HCT116 (cell line): ENCODE measurements around the gene TOMM22. TPM values are rescaled to one million over a fixed set of nuclear protein-coding genes. Genes with fewer than 3 reads are reported as not detected.

Source experiments
- ATAC-seq: fragments of 200-7000 bp; cut with Tn5 transposase; 2 replicates; pipeline ENCODE4 v1.9.1; 2020; ENCODE audit warnings: mild to moderate bottlenecking, moderate library complexity
- BruUV-seq: library from RNA; stranded (reverse); fragments of 400-500 nt; replicated peaks from 2 replicates; lab custom pipeline; 2021; lab: Mats Ljungman, UMichigan
- CTCF ChIA-PET: fragments of 300-600 bp; sonication (Branson Sonifier 250); formaldehyde crosslinking; loops from one replicate; lab custom pipeline; 2021; ENCODE audit warnings: antibody characterized with exemption; lab: Charles Lee
- POLR2A ChIA-PET: fragments of 300-600, 350-600 bp; sonication (Branson Sonifier 250); formaldehyde crosslinking; loops from one replicate; lab custom pipeline; 2021; ENCODE audit warnings: antibody characterized with exemption; lab: Charles Lee
- RAD21 ChIA-PET, 2 experiments: fragments of 300-600 bp; sonication (Branson Sonifier 250); formaldehyde crosslinking; loops; one replicate each; lab custom pipeline; 2023; ENCODE audit warnings: low total read pairs in 2 of 2; ENCODE audit not compliant: uncharacterized antibody in 2 of 2, unreplicated experiment in 2 of 2, low non-redundant PET in 1 of 2; lab: Charles Lee
- DNase-seq: peaks from one replicate; pipeline ENCODE4 v3.0.0-alpha.2; 2010; ENCODE audit warnings: low read depth, low spot score
- H2AFZ ChIP-seq: fragments of 200-600 bp; shearing (Covaris generic), sonication (generic); 2 replicates; pipeline ENCODE4 v1.6.1; 2017; ENCODE audit warnings: low read depth, mixed run types, mixed read lengths, antibody characterized with exemption, low read length; ENCODE audit not compliant: poor library complexity, severe bottlenecking
- H3K27ac ChIP-seq: 2 replicates; pipeline ENCODE4 v1.5.1; 2012; ENCODE audit warnings: low read depth, low read length
- H3K27me3 ChIP-seq: fragments of 200-600 bp; sonication (generic); 2 replicates; pipeline ENCODE4 v1.6.1; 2016; ENCODE audit warnings: mixed run types, low read length, mixed read lengths; ENCODE audit not compliant: insufficient read depth
- H3K36me3 ChIP-seq, 2 experiments: fragments of 200-500 bp in 1 of 2; fragments of 200-600 bp in 1 of 2; sonication (Bioruptor generic) in 1 of 2; sonication (generic) in 1 of 2; 2 replicates each; pipeline versions ENCODE4 v1.5.1 to v1.6.1; 2014 to 2016; ENCODE audit warnings: low read length in 2 of 2, inconsistent platforms in 1 of 2, mixed read lengths in 1 of 2, mixed run types in 1 of 2; ENCODE audit not compliant: insufficient read depth in 2 of 2, control insufficient read depth in 1 of 2
- H3K4me1 ChIP-seq, 2 experiments: fragments of 200-600 bp in 1 of 2; sonication (generic) in 1 of 2; 2 replicates each; pipeline versions ENCODE4 v1.5.1 to v1.6.1; 2012 to 2017; ENCODE audit warnings: low read length in 2 of 2, inconsistent platforms in 1 of 2, mild to moderate bottlenecking in 1 of 2, mixed read lengths in 1 of 2, mixed run types in 1 of 2, moderate library complexity in 1 of 2; ENCODE audit not compliant: insufficient read depth in 2 of 2, control insufficient read depth in 1 of 2
- H3K4me2 ChIP-seq: fragments of 200-600 bp; sonication (generic); 2 replicates; pipeline ENCODE4 v1.6.1; 2017; ENCODE audit warnings: mixed run types, low read length, mixed read lengths
- H3K4me3 ChIP-seq, 2 experiments: fragments of 200-600 bp in 1 of 2; sonication (generic) in 1 of 2; replicated peaks in 1 of 2; 2 replicates each; pipeline ENCODE4 v1.5.1; 2011 to 2016; ENCODE audit warnings: low read length in 2 of 2, control low read depth in 1 of 2, low read depth in 1 of 2, mild to moderate bottlenecking in 1 of 2, mixed read lengths in 1 of 2, mixed run types in 1 of 2
- H3K79me2 ChIP-seq: fragments of 200-600 bp; sonication (generic); 2 replicates; pipeline ENCODE4 v1.6.1; 2017; ENCODE audit warnings: mild to moderate bottlenecking, mixed run types, low read length, moderate library complexity, mixed read lengths; ENCODE audit not compliant: insufficient read depth
- H3K9ac ChIP-seq: fragments of 200-600 bp; sonication (generic); 2 replicates; pipeline ENCODE4 v1.6.1; 2016; ENCODE audit warnings: low read length, mixed read lengths
- H3K9me2 ChIP-seq: fragments of 200-600 bp; sonication (generic), shearing (Covaris generic); 2 replicates; pipeline ENCODE4 v1.6.1; 2017; ENCODE audit warnings: mixed run types, mild to moderate bottlenecking, moderate library complexity; ENCODE audit not compliant: insufficient read depth
- H3K9me3 ChIP-seq, 2 experiments: fragments of 200-500 bp in 1 of 2; fragments of 200-600 bp in 1 of 2; sonication (Bioruptor generic) in 1 of 2; sonication (generic) in 1 of 2; 2 replicates each; pipeline ENCODE4 v1.6.1; 2014 to 2017; ENCODE audit warnings: low read length in 2 of 2, mixed read lengths in 2 of 2, inconsistent platforms in 1 of 2, low read depth in 1 of 2, mild to moderate bottlenecking in 1 of 2, mixed run types in 1 of 2, moderate library complexity in 1 of 2; ENCODE audit not compliant: control insufficient read depth in 1 of 2, insufficient read depth in 1 of 2
- H4K20me1 ChIP-seq: fragments of 200-600 bp; sonication (generic), shearing (Covaris generic); 2 replicates; pipeline ENCODE4 v1.6.1; 2017; ENCODE audit warnings: mixed run types, mild to moderate bottlenecking, moderate library complexity; ENCODE audit not compliant: insufficient read depth
- CBX3 ChIP-seq: IDR thresholded peaks from 2 replicates; pipeline ENCODE4 v1.6.1; 2012; ENCODE audit warnings: low read depth
- CEBPB ChIP-seq: IDR thresholded peaks from 2 replicates; pipeline ENCODE4 v1.6.1; 2012; ENCODE audit warnings: low read depth
- EZH2 ChIP-seq: fragments of 200-600 bp; sonication (generic); IDR thresholded peaks from 2 replicates; pipeline ENCODE4 v1.6.1; 2017; ENCODE audit warnings: antibody characterized with exemption, mixed run types
- FOSL1 ChIP-seq: IDR thresholded peaks from 2 replicates; pipeline ENCODE4 v1.6.1; 2012; ENCODE audit warnings: low read depth
- JUND ChIP-seq: IDR thresholded peaks from 2 replicates; pipeline ENCODE4 v1.6.1; 2012
- POLR2A ChIP-seq: IDR thresholded peaks from 2 replicates; pipeline ENCODE4 v1.7.0; 2011; ENCODE audit warnings: borderline replicate concordance; ENCODE audit not compliant: insufficient read depth, insufficient read length; ENCODE audit errors: extremely low read depth
- POLR2AphosphoS5 ChIP-seq: IDR thresholded peaks from 2 replicates; pipeline ENCODE4 v1.6.1; 2011; ENCODE audit warnings: mild to moderate bottlenecking, low read depth, low read length, moderate library complexity
- SP1 ChIP-seq: IDR thresholded peaks from 2 replicates; pipeline ENCODE4 v1.6.1; 2012; ENCODE audit warnings: low read depth
- YY1 ChIP-seq: IDR thresholded peaks from 2 replicates; pipeline ENCODE4 v1.6.1; 2011; ENCODE audit warnings: low read length, low read depth, moderate library complexity, mild to moderate bottlenecking; ENCODE audit not compliant: insufficient replicate concordance; ENCODE audit errors: extremely low read depth
- ZFX ChIP-seq: fragments of 450-650 bp; IDR thresholded peaks from 2 replicates; pipeline ENCODE4 v1.6.1; 2017
- ZNF274 ChIP-seq: fragments of 200-500 bp; sonication (Bioruptor generic); IDR thresholded peaks from 2 replicates; pipeline ENCODE4 v1.6.1; 2014; ENCODE audit warnings: mild to moderate bottlenecking, low read depth, low read length, inconsistent platforms
- intact Hi-C: fragments of 100-400 bp; cut with micrococcal nuclease; formaldehyde crosslinking; loops from 2 replicates; pipeline ENCODE4 v1.10.0; 2022
- total RNA-seq: library from RNA; stranded (reverse); gene quantifications from one replicate; pipeline ENCODE4 v1.2.1, GENCODE V29; 2021; ENCODE audit not compliant: unreplicated experiment
- TF ChIP-seq, protein P1 (sequence below): IDR thresholded peaks from 2 replicates; pipeline ENCODE4 v1.6.1; 2012
- TF ChIP-seq, protein P2 (sequence below): IDR thresholded peaks from 2 replicates; pipeline ENCODE4 v1.6.1; 2012

Gene TOMM22
- total RNA-seq, 1 experiment from 2014 or later: 136 TPM

DNA sequence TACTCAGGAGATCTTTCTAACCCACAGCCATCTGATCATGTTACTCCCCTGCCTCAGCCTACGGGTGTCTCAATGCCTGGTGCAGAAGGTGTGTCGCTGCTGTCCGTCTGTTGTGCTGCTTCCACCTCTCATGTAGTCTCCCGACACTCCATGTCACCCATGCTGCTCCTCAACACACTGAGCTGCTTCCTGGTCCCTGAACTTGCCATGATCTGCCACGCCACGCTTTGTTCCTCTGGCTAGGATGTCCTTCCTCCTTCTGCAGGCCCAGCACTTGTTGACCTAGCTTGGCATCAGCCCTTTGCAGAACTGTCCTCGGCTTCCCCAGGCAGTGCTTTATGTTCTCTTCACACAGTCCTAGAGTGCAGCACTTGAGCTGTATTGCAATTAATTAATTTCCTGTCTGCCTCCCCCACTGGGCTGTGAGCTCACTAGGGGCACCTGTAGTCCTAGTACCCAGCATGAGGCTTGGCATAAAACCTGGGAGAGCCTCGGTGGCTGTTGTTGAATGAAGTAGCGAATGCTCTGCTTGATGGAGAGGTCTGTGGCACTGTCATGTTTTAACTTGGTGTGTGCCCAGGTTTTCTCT, 33.5 kb downstream of the TOMM22 start:
- Histone ChIP-seq H3K27me3 (no peaks in the 10 kb centered on the region), H3K9me2 (no peaks in the 10 kb centered on the region), H3K36me3 (peaks cover 6 to 9% of the 10 kb centered on the region in 2 experiments; a peak in 3 of 4 replicates), H4K20me1 (no peaks in the 10 kb centered on the region), H3K4me2 (no peak overlapping the region), H3K9ac (no peak overlapping the region), H3K4me3 (no peak overlapping the region), H2AFZ (no peak overlapping the region), H3K27ac (no peak overlapping the region), H3K9me3 (no peaks in the 10 kb centered on the region), H3K4me1 (peaks cover 12 to 21% of the 10 kb centered on the region in 2 experiments), H3K79me2 (peaks cover 66% of the 10 kb centered on the region)
- ATAC-seq: no peak
- TF ChIP-seq POLR2A (no peak), FOSL1 (no peak), CBX3 (no peak), ZNF274 (no peak), YY1 (no peak), POLR2AphosphoS5 (no peak), CEBPB (no peak), EZH2 (no peak), JUND (no peak), ZFX (no peak), SP1 (no peak)
- TF ChIP-seq, protein P1, sequence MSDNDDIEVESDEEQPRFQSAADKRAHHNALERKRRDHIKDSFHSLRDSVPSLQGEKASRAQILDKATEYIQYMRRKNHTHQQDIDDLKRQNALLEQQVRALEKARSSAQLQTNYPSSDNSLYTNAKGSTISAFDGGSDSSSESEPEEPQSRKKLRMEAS: no peak
- TF ChIP-seq, protein P2, sequence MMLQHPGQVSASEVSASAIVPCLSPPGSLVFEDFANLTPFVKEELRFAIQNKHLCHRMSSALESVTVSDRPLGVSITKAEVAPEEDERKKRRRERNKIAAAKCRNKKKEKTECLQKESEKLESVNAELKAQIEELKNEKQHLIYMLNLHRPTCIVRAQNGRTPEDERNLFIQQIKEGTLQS: no peak
- ChIA-PET POLR2A (interaction anchor here (0.7 kb wide), 1 partner anchor 10 kb away, joined by 5 read pairs; the partner anchor contains the start of gene GTPBP1), RAD21 (no interaction called here), CTCF (interaction anchor here (1.5 kb wide), 1 partner anchor 10 kb away, joined by 6 read pairs; no protein-coding TSS in a partner anchor)
- intact Hi-C loops: no loop called here
- no peak for DNase-seq
- BruUV-seq: no TSS peak
